ENCODE measurements around the gene TMEM204.

The TMEM204 gene

GRCh38 chr16:1557074-1557473, 23.6 kb downstream of the TMEM204 start:
- TF ChIP-seq CTCF (IDR thresholded peaks at IDR 0.05; ENCODE audit: borderline replicate concordance, control extremely low read depth, extremely low read depth, insufficient read depth, missing control alignments) = no peak
- no peak for DNase-seq (ENCODE audit: low spot score)
- in situ Hi-C loops (cut with MboI; ENCODE audit: low sequenced_read_pairs, unreplicated experiment) = no loop called here

GRCh38 chr16:1557576-1557975, 24.1 kb downstream of the TMEM204 start:
- no peak for DNase-seq (ENCODE audit: low spot score)
- TF ChIP-seq CTCF (IDR thresholded peaks at IDR 0.05; ENCODE audit: borderline replicate concordance, control extremely low read depth, extremely low read depth, insufficient read depth, missing control alignments) = no peak
- in situ Hi-C loops (cut with MboI; ENCODE audit: low sequenced_read_pairs, unreplicated experiment) = no loop called here

DNA sequence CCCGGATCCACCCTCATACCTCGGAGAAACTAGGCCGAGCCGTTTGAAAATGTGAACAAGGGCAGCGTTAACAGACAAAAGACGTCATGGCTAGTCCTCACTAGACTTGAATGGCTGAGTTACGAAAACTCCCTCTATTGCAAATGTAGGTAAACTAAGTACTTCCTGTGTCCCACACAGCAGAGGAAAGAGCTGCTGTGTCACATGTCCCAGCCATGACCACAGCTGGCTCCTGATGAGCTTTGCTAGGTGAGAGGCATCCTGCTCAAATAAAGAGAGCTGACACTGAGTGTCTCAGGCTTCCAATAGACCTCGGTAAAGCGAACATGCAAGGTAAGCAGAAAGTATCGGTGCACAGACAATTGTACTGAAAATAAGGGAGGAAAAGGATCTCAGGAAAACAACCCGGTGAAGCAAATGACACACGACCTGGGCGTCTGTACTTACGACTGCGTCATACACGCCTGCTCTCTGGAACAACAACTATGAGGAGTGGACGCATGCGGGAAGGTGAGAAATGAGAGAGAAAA, 26.0 kb downstream of the TMEM204 start:
- in situ Hi-C loops (cut with MboI; ENCODE audit: low sequenced_read_pairs, unreplicated experiment) = no loop called here
- no peak for DNase-seq (ENCODE audit: low spot score)
- no peak for TF ChIP-seq CTCF (IDR thresholded peaks at IDR 0.05; ENCODE audit: borderline replicate concordance, control extremely low read depth, extremely low read depth, insufficient read depth, missing control alignments)

- in situ Hi-C loops (cut with MboI; ENCODE audit: low sequenced_read_pairs, unreplicated experiment) = no loop called here
- no peak for DNase-seq (ENCODE audit: low spot score)
- TF ChIP-seq CTCF (IDR thresholded peaks at IDR 0.05; ENCODE audit: borderline replicate concordance, control extremely low read depth, extremely low read depth, insufficient read depth, missing control alignments) = no peak
These were observed 26.7 kb downstream of the TMEM204 start for GRCh38 chr16:1560153-1560552.

- no peak for TF ChIP-seq CTCF (IDR thresholded peaks at IDR 0.05; ENCODE audit: borderline replicate concordance, control extremely low read depth, extremely low read depth, insufficient read depth, missing control alignments)
- in situ Hi-C loops (cut with MboI; ENCODE audit: low sequenced_read_pairs, unreplicated experiment) = no loop called here
- DNase-seq (ENCODE audit: low spot score) = no peak
These were observed 27.4 kb downstream of the TMEM204 start for GRCh38 chr16:1560866-1561265.

DNA sequence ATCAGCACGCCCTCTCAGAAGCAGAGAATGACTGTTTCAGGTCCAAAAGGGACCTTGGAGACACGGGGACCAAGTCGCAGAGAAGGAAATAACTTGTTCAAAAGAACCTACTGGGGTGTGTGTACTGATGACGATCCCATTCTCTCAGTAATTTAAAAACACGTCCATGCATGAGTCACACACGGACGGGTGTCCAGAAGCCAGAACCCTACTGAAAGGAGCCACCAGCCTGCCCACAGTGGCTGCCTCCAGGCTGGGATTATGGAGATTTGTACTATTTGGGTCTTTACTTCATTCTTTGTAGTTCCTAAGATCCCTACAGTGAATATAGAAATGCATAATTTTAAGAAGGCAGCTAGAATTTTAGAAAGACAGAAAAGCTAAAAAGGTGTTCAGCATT, 27.8 kb downstream of the TMEM204 start:
- DNase-seq (ENCODE audit: low spot score) = no peak
- in situ Hi-C loops (cut with MboI; ENCODE audit: low sequenced_read_pairs, unreplicated experiment) = no loop called here
- no peak for TF ChIP-seq CTCF (IDR thresholded peaks at IDR 0.05; ENCODE audit: borderline replicate concordance, control extremely low read depth, extremely low read depth, insufficient read depth, missing control alignments)

- in situ Hi-C loops (cut with MboI; ENCODE audit: low sequenced_read_pairs, unreplicated experiment) = no loop called here
- no peak for TF ChIP-seq CTCF (IDR thresholded peaks at IDR 0.05; ENCODE audit: borderline replicate concordance, control extremely low read depth, extremely low read depth, insufficient read depth, missing control alignments)
- no peak for DNase-seq (ENCODE audit: low spot score)
These were observed 28.4 kb downstream of the TMEM204 start for GRCh38 chr16:1561836-1562235.
